ENCODE data around the gene ZNF462.

The ZNF462 gene

GRCh38 chr9:106936680-106937079 is 73.7 kb downstream of the ZNF462 start:
- Mint-ChIP-seq H3K4me3 (no peak overlapping the region), H3K4me1 (peaks cover 4 to 5% of the 10 kb centered on the region in 2 donors), H3K27ac (no peak overlapping the region), H3K9me3 (peaks cover 0 to 2% of the 10 kb centered on the region in 2 donors), H3K27me3 (peaks cover 0 to 4% of the 10 kb centered on the region in 2 donors), H3K36me3 (no peaks in the 10 kb centered on the region)
- no peak for DNase-seq
- no peak for ATAC-seq (replicated peaks)

GRCh38 chr9:106941916-106942315 is 79.0 kb downstream of the ZNF462 start:
- DNase-seq (no peak), ATAC-seq (replicated peaks) (no peak)
- Mint-ChIP-seq H3K36me3 (no peaks in the 10 kb centered on the region), H3K27ac (no peak overlapping the region), H3K4me1 (peaks cover 0 to 2% of the 10 kb centered on the region in 2 donors), H3K4me3 (no peak overlapping the region), H3K9me3 (no peaks in the 10 kb centered on the region), H3K27me3 (no peaks in the 10 kb centered on the region)

DNA sequence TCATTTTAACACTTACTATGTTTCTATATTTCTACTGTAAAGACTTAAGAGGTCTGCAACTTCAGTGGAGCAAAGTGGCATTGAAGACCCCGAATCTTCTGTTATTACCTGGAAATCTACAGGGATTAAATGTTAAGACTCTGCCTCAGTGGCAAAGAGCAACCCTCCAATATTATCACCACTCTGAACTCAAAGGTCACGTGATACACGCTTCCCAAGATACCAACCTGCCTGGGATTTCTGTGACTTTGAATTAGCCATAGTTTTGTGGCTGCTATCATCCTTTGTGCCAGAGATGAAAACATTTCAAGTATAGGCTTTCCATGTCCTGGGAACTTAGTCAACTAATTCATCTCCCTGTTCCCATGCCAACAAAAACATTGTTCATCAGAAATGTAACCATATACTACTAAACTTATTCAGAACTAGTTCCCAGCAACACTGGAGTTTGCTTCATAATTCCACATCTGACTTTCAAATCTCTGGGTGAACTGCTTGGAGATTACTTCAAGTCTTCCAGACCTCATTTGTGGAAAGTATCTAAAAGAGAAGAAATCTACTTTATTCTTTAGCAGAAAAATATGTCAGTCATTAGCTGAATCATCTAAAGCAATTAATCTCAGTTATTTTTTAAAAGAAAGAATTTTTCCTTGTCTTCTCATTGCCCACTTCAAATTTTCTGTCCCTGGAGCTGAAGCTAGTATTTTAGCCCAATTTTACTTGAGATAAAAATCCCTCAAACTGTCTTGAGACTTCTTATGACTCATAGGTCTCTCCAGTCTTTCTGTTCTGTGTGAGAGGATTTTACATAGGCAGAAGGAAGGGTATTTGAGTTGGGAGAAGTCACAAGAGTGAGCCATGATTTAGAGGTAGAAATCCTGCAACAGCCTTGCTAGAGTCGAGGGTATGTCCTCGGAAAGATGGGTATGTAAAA is 83.0 kb downstream of the ZNF462 start:
- no peak for DNase-seq
- Mint-ChIP-seq H3K4me3 (no peak overlapping the region), H3K27me3 (no peaks in the 10 kb centered on the region), H3K9me3 (no peaks in the 10 kb centered on the region), H3K27ac (no peak overlapping the region), H3K4me1 (peaks cover 0 to 2% of the 10 kb centered on the region in 2 donors), H3K36me3 (no peaks in the 10 kb centered on the region)
- no peak for ATAC-seq (replicated peaks)

GRCh38 chr9:106947106-106947900 is 84.3 kb downstream of the ZNF462 start:
- no peaks in the 10 kb centered on the region for H3K27me3 Mint-ChIP-seq
- peaks cover 0 to 2% of the 10 kb centered on the region in 2 donors for H3K4me1 Mint-ChIP-seq
- no peak for ATAC-seq (replicated peaks)
- no peaks in the 10 kb centered on the region for H3K36me3 Mint-ChIP-seq
- no peaks in the 10 kb centered on the region for H3K9me3 Mint-ChIP-seq
- no peak overlapping the region for H3K27ac Mint-ChIP-seq
- DNase-seq, result no peak
- no peak overlapping the region for H3K4me3 Mint-ChIP-seq

- no peak for DNase-seq
- H3K4me1 Mint-ChIP-seq, result no peaks in the 10 kb centered on the region
- ATAC-seq (replicated peaks), result no peak
- H3K9me3 Mint-ChIP-seq, result peaks cover 0 to 2% of the 10 kb centered on the region in 2 donors
- no peaks in the 10 kb centered on the region for H3K36me3 Mint-ChIP-seq
- peaks cover 6 to 7% of the 10 kb centered on the region in 2 donors for H3K27me3 Mint-ChIP-seq
- no peak overlapping the region for H3K4me3 Mint-ChIP-seq
- no peak overlapping the region for H3K27ac Mint-ChIP-seq
Observed at GRCh38 chr9:106953174-106953573, 90.2 kb downstream of the ZNF462 start.

DNA sequence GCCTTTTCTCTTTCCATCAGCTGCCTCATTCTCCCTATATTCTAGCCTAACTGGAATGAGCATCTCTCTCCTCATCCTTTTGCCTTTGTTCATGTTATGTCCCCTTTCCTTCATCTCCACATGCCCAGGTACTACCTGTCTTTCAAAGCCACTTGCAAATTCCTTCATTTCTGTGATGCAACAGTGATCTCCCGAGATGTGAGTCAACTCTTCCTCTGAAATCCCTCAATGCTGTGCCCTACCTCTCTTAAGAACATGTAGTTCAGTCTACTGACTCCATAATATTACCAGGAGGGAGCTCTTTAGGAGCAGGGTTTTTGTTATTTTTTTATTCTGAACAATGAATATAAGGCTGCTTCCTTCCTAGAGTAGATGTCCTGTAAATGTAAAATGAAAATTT is 91.6 kb downstream of the ZNF462 start:
- Mint-ChIP-seq H3K4me1 (no peaks in the 10 kb centered on the region), H3K36me3 (no peaks in the 10 kb centered on the region), H3K9me3 (peaks cover 0 to 2% of the 10 kb centered on the region in 2 donors), H3K27me3 (peaks cover 6 to 7% of the 10 kb centered on the region in 2 donors), H3K4me3 (no peak overlapping the region), H3K27ac (no peak overlapping the region)
- DNase-seq (no peak), ATAC-seq (replicated peaks) (no peak)

DNA sequence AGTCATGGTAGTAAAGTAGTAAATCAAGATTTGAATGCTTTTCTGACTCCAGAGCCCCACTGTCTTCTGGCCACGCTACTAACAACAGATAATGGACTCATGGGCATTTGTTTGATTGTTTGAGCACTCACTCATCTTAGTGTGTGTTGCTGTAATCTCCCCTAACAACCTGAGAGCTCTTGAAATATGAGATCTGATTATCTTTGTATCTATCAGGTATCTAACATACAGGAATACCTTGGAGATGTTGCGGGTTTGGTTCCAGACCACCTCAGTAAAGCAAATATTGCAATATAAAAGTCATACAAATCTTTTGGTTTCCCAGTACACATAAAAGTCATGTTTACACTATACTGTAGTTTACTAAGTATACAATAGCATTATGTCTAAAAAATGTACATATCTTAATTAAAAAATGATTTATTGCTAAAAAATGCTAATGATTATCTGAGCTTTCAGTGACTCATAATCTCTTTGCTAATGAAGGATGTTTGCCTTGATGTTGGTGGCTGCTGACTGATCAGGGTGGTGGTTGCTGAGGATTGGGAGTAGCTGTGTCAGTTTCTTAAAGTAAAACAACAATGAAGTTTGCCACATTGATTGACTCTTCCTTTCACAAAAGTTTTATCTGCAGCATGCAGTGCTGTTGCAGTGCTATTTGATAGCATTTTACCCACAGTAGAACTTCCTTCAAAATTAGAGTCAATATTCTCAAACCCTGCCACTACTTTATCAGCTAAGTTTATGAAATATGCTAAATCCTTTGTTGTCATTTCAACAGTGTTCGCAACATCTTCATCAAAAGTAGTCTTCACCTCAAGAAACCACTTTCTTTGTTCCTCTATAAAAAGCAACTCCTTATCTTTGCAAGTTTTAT is 92.2 kb downstream of the ZNF462 start:
- Mint-ChIP-seq H3K4me3 (no peak overlapping the region), H3K36me3 (no peaks in the 10 kb centered on the region), H3K4me1 (no peaks in the 10 kb centered on the region), H3K27ac (no peak overlapping the region), H3K27me3 (peaks cover 6 to 7% of the 10 kb centered on the region in 2 donors), H3K9me3 (peaks cover 0 to 2% of the 10 kb centered on the region in 2 donors)
- ATAC-seq (replicated peaks) (no peak), DNase-seq (no peak)

DNA sequence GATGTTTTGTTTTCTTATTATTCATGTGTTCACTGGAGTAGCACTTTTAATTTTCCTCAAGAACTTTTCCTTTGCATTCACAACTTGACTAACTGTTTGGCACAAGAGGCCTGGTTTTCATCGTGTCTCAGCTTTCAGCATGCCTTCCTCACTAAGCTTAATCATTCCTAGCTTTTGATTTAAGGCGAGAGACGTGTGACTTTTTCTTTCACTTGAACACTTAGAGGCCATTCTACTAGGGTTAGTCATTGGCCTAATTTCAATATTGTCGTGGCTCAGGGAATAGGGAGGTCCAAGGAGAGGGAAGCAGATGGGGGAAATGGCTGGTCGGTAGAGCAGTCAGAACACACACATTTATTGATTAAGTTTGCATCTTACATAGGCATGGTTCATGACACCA is 94.0 kb downstream of the ZNF462 start:
- no peak overlapping the region for H3K27ac Mint-ChIP-seq
- no peak for ATAC-seq (replicated peaks)
- H3K27me3 Mint-ChIP-seq, result peaks cover 6 to 7% of the 10 kb centered on the region in 2 donors
- H3K36me3 Mint-ChIP-seq, result no peaks in the 10 kb centered on the region
- peaks cover 5% of the 10 kb centered on the region in 2 donors for H3K9me3 Mint-ChIP-seq
- H3K4me3 Mint-ChIP-seq, result no peak overlapping the region
- no peaks in the 10 kb centered on the region for H3K4me1 Mint-ChIP-seq
- DNase-seq, result no peak

DNA sequence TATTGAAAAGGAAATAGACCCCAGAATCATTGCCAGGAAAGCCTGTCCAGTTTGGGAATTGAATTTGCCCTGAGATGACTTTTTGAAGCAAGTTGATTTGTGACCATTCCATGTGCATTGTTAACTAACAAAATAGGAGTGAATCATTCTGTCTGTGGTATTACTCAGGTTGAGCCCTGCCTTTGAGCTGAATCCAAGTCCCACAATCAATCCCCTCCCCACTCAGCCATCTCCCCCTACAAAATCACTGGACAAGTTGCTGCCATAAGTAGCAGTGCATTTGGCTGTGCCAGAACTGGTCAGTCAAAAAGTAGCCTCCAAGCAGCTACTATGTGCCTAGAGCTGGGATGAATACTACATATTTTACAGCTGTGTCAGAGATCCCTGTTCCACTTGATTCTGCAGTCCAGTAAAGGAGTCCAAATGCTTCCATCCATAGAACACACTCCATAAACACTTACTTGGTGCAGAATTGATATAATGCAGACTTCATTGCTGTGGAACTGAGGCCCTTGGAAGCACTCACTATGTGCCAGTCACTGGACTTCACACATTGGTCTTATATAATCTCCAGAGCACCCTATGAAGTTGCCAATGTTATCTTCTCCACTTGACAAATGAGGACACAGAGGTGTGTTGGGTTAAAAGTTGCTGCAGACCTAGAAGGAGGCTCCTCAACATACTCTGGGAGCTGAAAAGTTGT is 96.1 kb downstream of the ZNF462 start:
- DNase-seq, result no peak
- no peaks in the 10 kb centered on the region for H3K4me1 Mint-ChIP-seq
- no peak for ATAC-seq (replicated peaks)
- no peaks in the 10 kb centered on the region for H3K27me3 Mint-ChIP-seq
- no peak overlapping the region for H3K27ac Mint-ChIP-seq
- no peaks in the 10 kb centered on the region for H3K36me3 Mint-ChIP-seq
- peaks cover 3 to 5% of the 10 kb centered on the region in 2 donors for H3K9me3 Mint-ChIP-seq
- no peak overlapping the region for H3K4me3 Mint-ChIP-seq

DNA sequence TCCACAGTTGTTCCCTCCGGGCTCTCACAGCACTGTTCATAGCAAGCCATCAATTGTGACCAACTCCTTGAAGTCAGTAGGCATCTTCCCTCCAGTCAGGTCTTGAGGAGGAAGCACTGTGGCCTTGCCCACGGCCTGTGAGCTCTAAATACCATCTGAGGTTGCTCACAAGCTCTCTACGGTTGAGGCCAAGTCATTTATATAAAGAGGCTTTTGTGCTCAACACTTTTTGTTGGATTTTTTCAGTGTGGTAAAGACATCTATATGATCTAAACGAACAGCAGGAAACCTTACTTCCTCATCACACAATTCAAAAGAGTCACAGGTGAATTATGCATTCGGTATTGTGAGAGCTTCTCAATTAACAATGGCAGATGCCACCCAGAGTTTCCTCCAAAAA is 97.3 kb downstream of the ZNF462 start:
- Mint-ChIP-seq H3K27me3 (peaks cover 4 to 5% of the 10 kb centered on the region in 2 donors), H3K27ac (no peak overlapping the region), H3K36me3 (no peaks in the 10 kb centered on the region), H3K9me3 (peaks cover 3 to 5% of the 10 kb centered on the region in 2 donors), H3K4me3 (no peak overlapping the region), H3K4me1 (no peaks in the 10 kb centered on the region)
- ATAC-seq (replicated peaks) (no peak), DNase-seq (no peak)

- H3K4me1 Mint-ChIP-seq, result no peaks in the 10 kb centered on the region
- peaks cover 4 to 5% of the 10 kb centered on the region in 2 donors for H3K27me3 Mint-ChIP-seq
- ATAC-seq (replicated peaks) (no peak), DNase-seq (no peak)
- H3K4me3 Mint-ChIP-seq, result no peak overlapping the region
- no peak overlapping the region for H3K27ac Mint-ChIP-seq
- peaks cover 3 to 5% of the 10 kb centered on the region in 2 donors for H3K9me3 Mint-ChIP-seq
- no peaks in the 10 kb centered on the region for H3K36me3 Mint-ChIP-seq
Observed at GRCh38 chr9:106961623-106962022, 98.7 kb downstream of the ZNF462 start.

GRCh38 chr9:106962122-106962521 is 99.2 kb downstream of the ZNF462 start:
- Mint-ChIP-seq H3K9me3 (peaks cover 3 to 5% of the 10 kb centered on the region in 2 donors), H3K27ac (no peak overlapping the region), H3K4me1 (no peaks in the 10 kb centered on the region), H3K36me3 (no peaks in the 10 kb centered on the region), H3K4me3 (no peak overlapping the region), H3K27me3 (peaks cover 4 to 5% of the 10 kb centered on the region in 2 donors)
- DNase-seq (no peak), ATAC-seq (replicated peaks) (no peak)

GRCh38 chr9:106962615-106963363 is 99.8 kb downstream of the ZNF462 start:
- Mint-ChIP-seq H3K4me3 (no peak overlapping the region), H3K27me3 (peaks cover 4 to 5% of the 10 kb centered on the region in 2 donors), H3K4me1 (no peaks in the 10 kb centered on the region), H3K27ac (no peak overlapping the region), H3K36me3 (no peaks in the 10 kb centered on the region), H3K9me3 (peaks cover 3 to 5% of the 10 kb centered on the region in 2 donors)
- DNase-seq (no peak), ATAC-seq (replicated peaks) (no peak)
